ENCODE data around the gene STAT5B.
"Not testable (repeated sequence)": the region's sequence is repeated elsewhere in the genome, so short reads cannot be mapped to it uniquely, and the experiment has no call there.

Gene STAT5B

DNA sequence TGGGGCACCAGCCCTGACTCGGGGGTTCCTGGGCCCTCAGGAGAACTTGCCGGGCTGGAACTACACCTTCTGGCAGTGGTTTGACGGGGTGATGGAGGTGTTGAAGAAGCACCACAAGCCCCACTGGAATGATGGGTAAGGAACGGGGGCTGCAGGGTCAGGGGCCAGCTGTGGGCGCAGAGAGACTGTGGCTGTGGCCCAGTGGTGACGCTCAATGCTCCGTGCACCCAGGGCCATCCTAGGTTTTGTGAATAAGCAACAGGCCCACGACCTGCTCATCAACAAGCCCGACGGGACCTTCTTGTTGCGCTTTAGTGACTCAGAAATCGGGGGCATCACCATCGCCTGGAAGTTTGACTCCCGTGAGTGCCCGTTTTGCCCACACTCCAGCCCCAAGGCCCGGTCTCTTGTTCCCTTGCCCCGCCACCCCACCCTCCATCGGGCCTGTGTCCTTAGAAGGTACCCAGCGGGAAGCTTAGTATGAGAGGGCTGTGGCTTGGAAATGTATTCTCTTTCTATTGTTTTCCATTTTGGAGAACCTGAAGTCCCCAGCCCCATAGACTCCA, 31.3 kb upstream of the STAT5B start:
- no peak for DNase-seq

DNA sequence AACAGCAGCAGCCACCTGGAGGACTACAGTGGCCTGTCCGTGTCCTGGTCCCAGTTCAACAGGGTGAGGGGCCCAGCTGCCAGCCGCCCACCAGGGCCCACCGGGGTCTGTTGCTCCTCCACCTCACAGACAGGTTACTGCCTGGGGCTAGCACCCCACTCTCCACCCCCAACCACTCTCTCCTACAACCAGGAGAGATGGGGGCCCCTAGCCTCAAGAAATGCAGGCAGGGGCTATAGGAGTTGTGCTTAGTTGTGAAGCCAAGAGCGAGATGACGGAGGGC, 30.1 kb upstream of the STAT5B start:
- DNase-seq: no peak

DNA sequence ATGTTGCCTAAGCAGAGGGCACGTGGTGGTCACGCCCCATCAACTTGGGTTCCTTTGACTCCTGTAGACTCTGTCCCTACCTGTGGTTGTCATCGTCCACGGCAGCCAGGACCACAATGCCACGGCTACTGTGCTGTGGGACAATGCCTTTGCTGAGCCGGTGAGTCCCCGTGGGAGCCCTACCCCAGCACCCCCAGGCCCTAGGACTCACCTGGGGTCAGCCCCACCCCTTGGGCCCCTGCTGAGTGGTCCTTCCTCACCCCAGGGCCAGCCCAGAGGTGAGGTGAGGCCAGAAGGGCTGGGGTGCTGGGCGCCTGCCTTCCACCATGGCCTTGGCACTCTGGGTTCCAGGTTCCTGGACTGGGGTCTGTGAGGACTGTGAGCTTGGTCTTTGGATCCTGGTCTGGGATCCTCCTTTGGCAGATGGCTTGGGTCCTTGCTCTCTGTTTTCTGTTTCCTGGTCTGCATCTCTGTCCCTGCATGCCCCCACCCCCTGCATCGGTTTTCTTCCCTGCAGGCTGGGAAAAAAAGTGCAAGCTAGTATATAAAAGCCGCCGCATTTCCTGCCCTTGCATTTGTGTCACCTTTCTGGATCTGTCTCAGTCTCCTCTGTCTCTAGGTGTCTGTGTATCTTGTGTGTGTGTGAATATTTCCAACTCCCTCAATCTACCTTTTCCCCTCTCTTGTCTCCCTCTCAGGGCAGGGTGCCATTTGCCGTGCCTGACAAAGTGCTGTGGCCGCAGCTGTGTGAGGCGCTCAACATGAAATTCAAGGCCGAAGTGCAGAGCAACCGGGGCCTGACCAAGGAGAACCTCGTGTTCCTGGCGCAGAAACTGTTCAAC, 29.6 kb upstream of the STAT5B start:
- no peak for DNase-seq

DNA sequence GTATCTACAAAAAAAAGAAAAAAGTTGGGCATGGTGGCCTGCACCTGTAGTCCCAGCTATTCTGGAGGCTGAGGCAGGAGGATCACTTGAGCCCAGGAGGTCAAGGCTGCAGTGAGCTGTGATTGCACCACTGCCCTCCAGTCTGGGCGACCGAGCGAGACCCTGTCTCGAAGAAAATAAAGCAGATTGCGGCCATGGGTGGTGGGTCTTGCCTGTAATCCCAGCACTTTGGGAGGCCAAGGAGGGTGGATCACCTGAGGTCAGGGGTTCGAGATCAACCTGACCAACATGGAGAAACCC, 28.8 kb upstream of the STAT5B start:
- not testable (repeated sequence) for DNase-seq

DNA sequence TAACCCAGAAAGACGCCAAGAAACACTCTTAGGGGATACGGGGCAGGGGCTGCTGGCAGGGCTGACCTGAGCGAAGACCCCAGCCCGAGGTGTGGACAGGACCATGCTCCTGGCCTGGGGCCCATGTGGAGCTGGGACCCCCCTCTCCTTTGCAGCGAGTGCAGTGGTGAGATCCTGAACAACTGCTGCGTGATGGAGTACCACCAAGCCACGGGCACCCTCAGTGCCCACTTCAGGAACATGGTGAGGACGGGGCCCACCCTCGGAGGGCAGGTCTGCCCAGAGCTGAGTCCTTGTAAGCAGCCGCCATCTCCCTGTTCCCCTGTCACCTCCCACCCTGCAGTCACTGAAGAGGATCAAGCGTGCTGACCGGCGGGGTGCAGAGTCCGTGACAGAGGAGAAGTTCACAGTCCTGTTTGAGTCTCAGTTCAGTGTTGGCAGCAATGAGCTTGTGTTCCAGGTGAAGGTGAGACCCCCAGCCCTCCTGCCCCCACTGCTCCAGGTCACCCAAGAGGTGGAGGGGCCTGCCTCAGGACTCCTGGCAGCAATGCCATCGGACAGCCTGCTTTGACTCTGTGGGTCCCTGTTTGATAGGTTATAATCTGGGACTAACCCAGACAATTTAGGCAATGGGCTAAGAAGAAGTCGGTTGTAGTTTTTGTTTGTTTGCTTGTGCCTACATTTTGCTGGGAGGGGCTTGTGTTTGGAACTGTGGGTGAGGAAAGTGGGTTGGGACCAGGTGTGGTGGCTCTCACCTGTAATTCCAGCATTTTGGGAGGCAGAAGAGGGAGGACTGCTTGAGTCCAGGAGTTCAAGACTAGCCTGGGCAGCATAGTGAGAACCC, 28.2 kb upstream of the STAT5B start:
- no peak for DNase-seq

DNA sequence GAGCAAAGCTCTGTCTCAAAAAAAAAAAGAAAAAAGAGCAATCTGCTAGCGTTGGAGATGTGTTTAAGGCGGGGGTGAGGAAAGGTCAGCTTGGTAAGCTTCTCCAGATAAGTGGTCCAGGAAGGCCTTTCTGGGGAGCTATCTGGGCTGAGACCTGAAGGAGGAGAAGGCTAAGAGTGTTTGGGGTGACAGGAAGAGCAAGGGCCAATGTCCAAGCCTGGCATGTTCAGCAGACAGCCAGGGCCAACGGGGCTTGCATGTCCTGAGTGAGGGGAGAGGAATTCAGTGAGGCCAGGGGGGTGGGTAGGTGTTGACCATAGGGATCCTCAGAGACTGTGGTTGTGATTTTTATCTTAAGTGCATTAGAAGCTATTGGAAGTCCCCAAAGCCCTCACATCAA, 27.5 kb upstream of the STAT5B start:
- no peak for DNase-seq

DNA sequence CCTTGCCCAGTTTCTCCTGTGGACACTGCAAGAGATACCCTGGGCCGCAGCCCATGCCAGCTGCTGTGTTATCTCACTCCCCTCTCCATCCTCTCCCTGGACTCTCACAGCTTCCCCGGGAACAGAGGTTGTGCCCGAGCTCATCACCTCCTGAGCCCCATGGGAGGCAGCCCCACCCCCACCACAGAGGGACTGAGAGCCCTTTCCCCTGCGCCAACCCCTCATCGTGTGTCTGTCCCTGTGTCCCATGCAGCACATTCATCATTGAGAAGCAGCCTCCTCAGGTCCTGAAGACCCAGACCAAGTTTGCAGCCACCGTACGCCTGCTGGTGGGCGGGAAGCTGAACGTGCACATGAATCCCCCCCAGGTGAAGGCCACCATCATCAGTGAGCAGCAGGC, 24.8 kb upstream of the STAT5B start:
- no peak for DNase-seq

DNA sequence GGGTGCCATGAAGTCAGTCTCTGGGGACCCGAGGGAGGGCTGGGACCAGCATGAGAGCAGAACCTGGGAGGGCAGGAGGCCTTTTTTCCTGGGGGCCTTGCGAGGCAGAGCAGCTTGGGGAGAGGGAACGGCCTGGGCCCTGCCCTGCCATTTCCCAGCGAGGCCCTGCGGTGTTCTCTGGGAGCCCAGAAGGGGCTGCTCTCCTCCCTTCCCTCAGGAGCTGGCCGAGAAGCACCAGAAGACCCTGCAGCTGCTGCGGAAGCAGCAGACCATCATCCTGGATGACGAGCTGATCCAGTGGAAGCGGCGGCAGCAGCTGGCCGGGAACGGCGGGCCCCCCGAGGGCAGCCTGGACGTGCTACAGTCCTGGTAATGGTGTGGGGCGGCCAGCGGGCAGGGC, 23.7 kb upstream of the STAT5B start:
- DNase-seq: not testable (repeated sequence)

DNA sequence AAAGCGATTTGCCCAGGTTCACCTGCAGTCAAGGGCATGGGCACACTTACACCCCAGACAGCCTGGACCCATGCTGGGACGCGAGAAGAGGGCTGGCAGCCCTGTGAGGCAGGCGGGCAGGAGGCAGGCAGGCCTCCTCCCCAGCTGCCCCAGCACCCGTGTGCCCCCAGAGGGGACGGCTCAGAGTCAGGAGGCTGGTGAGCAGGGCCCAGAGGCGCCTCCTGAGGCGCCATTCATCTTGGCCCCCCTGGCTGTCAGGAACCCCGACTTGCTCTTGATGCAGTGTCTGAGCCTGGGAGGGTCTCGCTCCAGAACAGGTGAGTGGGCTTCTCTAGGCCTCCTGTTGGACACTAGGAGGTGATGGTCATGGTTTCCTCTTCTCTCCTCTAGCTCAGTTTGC, 23.2 kb upstream of the STAT5B start:
- not testable (repeated sequence) for DNase-seq

DNA sequence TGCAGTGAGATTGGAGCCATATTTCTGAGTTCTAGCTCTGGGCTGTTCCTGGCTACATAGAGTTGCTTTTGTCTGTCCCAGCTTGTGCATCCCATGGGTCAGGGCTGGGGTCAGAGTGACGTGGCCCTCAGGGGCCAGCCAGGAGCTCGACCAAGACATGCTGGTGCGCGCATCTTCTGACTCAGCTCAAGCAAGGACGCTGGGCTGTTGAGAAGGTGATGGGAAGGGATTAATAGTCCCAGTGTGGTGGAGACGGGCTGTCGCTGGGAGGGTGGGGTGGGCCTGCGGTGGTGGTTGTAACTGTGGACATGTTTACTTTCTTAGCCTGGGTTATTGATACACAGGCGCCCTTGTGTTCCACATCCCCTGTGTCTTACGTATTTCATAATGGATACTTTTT, 21.6 kb upstream of the STAT5B start:
- DNase-seq: not testable (repeated sequence)

DNA sequence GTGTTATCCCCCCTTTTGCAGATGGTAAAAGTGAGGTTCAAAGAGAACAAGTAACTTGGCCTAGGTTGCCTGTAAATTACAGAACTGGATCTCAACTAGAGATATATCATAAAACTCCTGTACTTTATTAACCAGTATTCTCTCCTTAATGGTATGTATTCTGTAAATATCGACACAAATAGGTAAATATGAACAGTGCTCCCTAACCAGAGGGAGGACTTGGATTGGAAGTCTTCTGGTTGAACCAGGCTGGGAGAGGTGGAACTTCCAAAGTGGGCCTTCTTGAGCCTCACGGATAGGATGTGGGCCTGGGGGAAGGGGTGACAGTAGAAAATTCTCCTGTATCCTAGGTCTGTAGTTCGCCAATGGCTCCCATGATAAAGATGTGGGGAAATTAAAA, 19.8 kb upstream of the STAT5B start:
- DNase-seq: no peak

DNA sequence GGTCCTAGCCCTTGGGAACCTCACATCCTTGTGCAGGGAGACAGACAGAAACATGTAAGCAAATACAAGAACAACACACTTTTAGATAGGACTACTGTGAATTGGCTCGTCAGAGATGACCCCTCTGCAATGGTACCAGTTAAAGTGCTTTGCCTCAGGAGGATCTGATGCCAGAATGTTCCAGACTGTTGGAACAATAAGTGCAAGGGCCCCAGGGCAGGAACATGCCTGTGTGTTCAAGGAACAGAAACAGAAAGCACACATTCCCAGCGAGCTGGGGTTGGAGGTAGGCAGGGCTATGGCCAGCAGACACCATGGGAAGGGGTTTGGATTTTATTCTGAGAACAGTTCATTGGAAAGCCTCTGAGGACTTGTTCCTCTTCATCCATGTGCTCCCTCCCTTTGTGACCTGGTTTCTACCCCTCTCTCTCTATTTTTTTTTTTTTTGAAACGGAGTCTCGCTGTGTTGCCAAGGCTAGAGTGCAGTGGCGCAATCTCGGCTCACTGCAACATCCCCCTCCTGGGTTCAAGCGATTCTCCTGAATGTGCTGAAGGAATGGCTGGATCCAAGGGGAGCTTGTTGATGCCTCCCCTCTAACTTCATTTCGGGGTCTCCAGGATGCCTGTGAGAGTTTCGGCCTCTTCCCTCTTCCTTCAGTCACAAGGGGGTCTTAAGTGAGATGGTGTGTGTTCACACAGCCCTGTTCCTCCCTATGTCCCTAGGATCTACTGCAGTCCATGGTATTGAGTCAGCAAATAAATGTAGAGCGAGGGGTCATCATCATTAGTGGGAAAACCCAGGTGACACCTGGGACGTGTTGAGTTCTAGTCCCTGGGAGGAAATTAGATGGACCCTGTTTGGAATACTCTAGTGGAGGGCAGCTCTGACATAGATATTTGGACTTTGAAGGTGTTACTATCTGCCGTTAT, 18.5 kb upstream of the STAT5B start:
- no peak for DNase-seq

DNA sequence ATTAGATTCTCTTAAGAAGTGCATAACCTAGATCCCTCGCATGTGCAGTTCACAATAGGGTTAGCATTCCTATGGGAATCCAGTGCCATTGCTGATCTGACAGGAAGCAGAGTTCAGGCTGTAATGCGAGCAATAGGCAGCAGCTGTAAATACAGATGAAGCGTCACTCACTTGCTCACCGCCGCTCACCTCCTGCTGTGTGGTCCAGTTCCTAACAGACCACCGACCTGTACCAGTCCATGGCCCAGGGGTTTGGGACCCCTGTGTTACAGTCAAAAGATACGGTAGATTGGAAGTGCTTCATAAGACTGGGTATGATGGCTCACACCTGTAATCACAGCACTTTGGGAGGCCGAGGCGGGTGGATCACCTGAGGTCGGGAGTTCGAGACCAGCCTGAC, 14.9 kb upstream of the STAT5B start:
- no peak for DNase-seq

DNA sequence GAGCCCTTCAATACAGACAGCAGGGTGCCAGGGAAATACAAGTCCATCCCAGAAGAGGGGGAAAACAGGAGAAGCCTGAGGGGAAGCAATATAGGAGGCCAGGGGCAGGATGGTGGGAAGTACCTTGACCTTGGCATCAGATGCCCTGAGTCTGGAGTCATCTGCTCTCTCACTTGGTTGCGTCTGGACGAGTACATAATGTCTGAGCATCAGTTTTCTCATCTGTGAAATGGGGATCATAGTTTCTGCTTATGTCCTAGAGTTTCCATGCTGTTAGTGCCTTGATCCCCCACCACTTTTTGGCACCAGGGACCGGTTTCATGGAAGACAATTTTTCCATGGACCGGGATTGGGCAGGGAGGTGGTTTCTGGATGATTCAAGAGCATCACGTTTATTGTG, 14.4 kb upstream of the STAT5B start:
- no peak for DNase-seq

DNA sequence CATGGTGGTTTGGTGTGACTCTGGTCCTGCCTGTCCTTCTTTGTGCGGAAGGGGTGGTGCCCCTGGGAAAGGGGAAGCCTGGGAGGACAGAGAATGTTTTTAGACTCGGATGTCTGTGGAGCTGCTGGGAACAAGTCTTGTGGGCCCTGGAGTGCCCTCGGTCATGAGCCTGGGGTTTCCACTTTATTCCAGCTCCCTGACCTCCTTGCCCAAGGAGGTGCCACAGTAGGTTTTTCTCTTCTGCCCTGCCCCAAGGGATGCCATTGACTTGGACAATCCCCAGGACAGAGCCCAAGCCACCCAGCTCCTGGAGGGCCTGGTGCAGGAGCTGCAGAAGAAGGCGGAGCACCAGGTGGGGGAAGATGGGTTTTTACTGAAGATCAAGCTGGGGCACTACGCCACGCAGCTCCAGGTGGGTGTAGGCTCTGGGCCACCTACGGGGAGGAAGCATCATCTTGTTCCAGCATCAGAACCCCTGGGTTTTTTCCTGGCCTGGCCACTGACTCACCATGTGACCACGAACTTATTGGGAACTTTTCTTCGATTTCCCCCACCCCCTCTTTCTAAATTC, 13.5 kb upstream of the STAT5B start:
- DNase-seq: no peak

DNA sequence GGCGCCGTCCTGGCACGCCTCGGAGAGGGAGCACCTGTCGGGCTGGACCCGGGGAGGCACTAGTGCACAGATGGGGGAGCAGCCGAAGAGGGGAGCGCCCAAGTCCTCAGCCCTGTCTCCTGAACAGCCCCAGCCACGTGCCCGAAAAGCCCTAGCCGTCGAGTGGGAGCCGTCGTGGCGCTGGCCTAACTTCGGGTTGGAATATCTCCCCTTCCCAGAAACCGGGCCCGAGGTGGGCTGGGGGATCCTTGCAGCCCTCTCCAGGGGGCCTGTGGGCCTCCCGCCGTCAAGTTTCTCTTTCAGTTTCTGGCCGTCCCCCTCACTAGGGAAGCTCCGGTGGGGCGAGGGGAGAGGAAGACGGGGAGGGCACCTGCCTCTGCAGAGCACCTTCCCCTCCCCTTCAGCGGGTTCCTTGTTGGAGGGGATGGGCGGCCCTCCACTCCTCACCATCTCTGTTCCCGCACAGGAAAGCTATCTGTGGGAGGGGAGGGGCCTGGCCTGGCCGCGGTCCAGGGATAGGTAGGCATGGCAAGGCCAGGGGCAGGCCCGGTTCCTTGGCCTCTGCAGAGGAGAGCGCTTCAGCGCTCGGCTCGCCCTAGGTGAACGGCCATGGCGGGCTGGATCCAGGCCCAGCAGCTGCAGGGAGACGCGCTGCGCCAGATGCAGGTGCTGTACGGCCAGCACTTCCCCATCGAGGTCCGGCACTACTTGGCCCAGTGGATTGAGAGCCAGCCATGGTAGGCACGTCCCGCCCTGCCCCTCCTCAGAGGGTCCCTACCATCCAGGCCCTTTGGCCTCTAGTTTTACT, 12.8 kb upstream of the STAT5B start:
- DNase-seq: peak in 2 of 58 donors; percentile 10 to 23

DNA sequence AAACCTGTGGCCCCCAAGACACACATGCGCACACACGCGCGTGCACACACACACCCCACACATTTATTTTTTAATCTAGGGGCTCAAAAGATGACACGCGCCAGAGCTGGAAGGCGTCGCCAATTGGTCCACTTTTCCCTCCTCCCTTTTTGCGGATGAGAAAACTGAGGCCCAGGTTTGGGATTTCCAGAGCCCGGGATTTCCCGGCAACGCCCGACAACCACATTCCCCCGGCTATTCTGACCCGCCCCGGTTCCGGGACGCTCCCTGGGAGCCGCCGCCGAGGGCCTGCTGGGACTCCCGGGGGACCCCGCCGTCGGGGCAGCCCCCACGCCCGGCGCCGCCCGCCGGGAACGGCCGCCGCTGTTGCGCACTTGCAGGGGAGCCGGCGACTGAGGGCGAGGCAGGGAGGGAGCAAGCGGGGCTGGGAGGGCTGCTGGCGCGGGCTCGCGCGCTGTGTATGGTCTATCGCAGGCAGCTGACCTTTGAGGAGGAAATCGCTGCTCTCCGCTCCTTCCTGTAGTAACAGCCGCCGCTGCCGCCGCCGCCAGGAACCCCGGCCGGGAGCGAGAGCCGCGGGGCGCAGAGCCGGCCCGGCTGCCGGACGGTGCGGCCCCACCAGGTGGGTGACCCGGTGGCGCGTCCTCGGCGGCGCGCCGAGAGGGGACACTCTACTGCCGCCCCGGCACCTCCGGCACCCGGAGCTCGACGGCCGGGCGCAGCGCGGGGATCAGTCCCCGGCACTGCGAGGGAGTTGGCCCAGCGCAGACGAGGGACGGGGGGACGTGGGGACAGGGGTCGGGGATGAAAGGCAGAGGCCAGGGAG, 12.0 kb upstream of the STAT5B start, which contains the start of gene STAT5A:
TSS of gene STAT5A (plus strand) at position 522 of the 826 bp plus-strand sequence. CDS start 914 bp downstream, outside the sequence.
- DNase-seq: peak in 50 of 58 donors; percentile 6 to 77 (median 58)

DNA sequence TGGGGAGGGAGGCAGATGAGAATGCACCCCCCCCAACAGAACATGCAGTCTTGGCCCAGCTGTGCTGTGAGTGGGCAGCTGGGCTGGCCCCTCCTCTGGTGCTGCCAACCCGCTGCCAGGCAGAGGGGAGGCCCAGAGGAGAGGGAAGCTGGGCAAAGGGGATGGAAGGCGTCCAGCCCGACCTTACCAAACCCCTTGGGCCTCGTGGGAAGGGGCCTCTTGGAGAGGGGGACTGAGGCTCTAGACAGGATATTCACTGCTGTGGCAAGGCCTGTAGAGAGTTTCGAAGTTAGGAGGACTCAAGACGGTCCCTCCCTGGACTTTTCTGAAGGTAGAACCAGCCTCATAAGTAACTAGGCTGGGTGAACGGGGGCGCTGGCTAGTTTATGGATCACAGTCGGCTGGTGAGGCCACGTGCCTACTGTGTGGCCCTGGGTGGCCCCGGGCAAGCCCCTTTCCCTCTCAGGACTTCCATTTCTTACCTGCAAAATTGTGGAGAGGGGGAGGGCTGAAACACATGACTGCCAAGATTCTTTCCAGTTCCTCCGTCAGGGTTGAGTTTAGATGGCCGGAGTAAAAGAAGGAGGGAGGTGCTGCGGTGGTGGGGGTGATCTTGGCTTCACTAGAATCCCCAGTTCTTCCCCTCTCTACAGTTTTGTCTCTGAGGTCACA, 11.2 kb upstream of the STAT5B start:
- DNase-seq: peak in 34 of 58 donors; percentile 6 to 68 (median 32)

All from anterior cingulate cortex (tissue), 58 donors.